D341Med (cell line): Measurements from ENCODE around the gene IL5RA.

Experiments
- DNase-seq: peaks from one replicate; pipeline ENCODE4 v3.0.0; 2012; ENCODE audit warnings: low spot score

Gene IL5RA

GRCh38 chr3:3065876-3066275, 44.3 kb downstream of the IL5RA start:
- no peak for DNase-seq

DNA sequence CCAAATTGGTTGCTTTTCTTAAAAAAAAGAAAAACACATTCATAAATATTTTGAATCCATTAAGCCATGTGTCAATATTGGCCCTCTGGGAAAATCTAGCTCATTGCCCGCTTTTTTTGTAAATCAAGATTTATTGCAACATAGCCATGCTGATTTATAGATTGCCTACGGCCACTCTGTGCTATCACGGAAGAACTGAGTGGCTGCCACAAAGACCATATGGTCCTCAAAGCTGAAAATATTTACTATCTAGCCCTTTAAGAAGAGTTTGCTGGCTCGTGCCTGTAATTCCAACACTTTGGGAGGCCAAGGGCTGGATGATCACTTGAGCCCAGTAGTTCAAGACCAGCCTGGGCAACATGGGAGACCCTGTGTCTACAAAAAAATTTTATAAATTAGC, 45.9 kb downstream of the IL5RA start:
- no peak for DNase-seq

GRCh38 chr3:3059645-3060044, 50.5 kb downstream of the IL5RA start:
- DNase-seq, result no peak

- no peak for DNase-seq
Measured at GRCh38 chr3:3053974-3054373, 56.2 kb downstream of the IL5RA start.

DNA sequence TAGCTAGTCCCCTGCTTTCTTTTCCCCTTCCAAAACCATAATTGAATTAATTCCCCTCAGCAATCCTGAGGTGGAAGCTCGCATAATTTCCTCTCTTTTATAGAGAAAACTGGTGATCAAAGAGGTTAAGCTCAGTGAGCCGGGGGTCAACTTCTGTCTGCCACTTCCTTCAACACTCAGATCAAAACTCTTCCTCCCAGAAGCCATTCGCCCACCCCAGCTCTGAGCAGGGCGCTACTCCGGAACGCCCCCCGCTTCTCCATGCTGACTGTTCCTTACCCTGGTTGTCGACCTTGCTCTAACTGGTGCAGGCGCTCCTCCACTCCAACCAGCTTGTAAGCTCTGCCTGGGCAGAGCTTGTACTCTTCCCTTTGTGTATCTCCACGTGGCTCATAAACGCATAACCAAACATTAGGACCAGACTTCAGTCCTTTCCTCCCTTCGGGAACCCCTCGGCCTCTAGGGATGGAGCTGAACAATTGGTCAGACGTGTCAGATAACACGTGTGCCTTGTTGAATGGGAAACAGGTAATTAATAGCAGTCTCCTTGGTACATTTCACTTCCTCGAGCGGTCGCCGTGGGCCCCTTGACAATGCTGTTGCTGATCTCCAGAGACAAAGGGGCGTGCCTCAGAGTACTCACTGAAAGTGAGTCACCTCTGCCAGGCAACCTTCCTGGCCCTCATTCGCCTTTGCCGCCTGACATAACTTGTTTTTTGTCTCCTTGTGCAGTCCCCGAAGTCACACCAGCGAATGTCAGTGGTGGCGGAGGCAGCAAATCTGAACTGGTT, 71.8 kb downstream of the IL5RA start:
- no peak for DNase-seq

- no peak for DNase-seq
Measured at GRCh38 chr3:3037156-3037555, 73.0 kb downstream of the IL5RA start.

- DNase-seq, result no peak
Measured at GRCh38 chr3:3031326-3031725, 78.8 kb downstream of the IL5RA start.

DNA sequence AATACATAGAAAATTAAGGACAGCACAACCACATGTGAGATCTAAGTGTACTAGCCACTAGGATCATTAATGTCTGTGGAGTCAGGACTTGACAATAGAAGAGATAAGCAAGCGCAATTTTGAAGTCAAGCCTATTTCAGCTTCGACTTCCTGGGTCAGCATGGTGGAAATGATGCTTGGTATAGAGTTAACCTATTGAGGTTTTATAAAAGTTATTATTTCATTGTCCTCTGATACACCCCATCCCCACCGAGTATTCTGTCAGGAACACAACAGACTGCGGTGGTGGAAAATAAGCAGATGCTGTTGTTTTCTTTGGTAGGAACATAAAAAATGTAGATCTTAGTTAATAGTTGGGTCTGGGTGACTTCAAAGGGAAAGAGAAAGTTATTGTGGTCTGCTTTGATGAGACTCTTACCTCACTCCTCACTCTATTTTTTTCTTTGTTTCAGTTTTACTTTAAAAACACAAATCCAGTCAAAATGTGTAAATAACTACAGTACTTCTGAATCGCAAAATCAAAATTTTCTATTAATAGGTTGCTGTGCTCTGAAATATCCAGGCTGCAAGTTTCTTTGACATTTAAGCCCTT, 82.1 kb downstream of the IL5RA start:
- no peak for DNase-seq

DNA sequence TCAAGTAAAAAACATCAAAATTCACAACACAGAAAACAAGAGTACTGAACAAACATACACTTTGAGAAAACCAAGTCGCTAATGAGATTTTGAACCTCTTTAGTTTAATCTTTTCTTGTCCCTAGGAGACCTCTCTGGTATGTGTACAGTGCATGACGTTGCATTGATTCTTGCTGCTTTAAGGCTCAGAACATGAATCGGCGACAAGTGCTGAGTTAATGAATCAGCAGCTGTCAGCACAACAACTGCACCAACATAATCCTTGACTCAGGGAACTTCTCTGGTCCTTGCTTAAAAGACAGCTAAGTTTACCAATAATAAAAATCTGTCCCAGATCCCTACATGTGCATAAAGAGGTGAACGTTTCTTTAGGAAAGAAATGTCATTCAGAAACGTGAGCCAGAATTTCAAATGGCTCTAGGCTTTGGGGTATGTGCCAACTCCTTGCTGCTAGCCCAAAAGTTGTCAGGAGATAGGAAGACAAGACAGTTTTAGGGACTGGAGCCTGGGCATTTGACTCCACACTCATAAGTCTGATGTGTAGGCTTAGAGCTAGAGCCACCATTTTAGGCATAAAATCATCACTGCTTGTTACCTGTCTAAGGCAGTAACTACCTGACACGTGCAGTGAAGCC, 86.9 kb downstream of the IL5RA start:
- DNase-seq, result no peak

DNA sequence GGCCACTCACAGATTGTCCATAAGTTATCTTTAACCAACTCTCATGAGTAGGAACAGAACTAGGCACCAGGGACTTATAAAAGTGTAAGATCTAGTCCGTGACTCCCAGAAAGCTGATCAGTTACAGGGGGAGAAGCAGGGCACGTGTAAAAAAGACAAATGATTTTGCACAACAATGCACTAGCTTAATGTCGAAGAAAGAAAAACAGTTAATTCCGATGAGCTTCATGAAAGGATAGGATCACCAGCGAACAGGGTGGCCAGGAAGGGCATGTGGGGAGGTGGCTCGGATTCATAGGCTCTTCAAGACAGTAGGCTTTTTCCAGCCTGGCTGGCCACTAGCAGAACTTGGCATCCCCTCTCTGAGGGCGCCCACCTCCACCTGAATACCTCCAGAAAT, 90.0 kb downstream of the IL5RA start:
- DNase-seq, result no peak
